GM12878 (cell line): ENCODE measurements around the gene HMCN1. TPM values are rescaled to one million over a fixed set of nuclear protein-coding genes. Genes with fewer than 3 reads are reported as not detected.

Experiments used
- ATAC-seq: fragments of 200-7000 bp; cut with Tn5 transposase; 3 replicates; pipeline ENCODE4 v1.9.1; 2020; ENCODE audit warnings: mild to moderate bottlenecking, moderate library complexity
- BruUV-seq: library from RNA; stranded (reverse); fragments of 400-500 nt; replicated peaks from 2 replicates; lab custom pipeline; 2021; lab: Mats Ljungman, UMichigan
- CTCF ChIA-PET: fragments of 300-600 bp; sonication (Branson Sonifier 250); formaldehyde crosslinking; extraction: SDS; loops from one replicate; lab custom pipeline; 2021; ENCODE audit warnings: inconsistent platforms; lab: Yijun Ruan, JAX
- POLR2A ChIA-PET: fragments of 350-600 bp; formaldehyde crosslinking; extraction: SDS; loops from one replicate; lab custom pipeline; 2021; ENCODE audit warnings: inconsistent platforms; lab: Charles Lee
- RAD21 ChIA-PET: fragments of 300-600 bp; sonication (Branson Sonifier 250); formaldehyde crosslinking; loops from one replicate; lab custom pipeline; 2023; ENCODE audit warnings: antibody characterized with exemption; ENCODE audit not compliant: unreplicated experiment; lab: Charles Lee
- SMC1A ChIA-PET: fragments of 300-600 bp; sonication (Branson Sonifier 250); formaldehyde crosslinking; loops from one replicate; lab custom pipeline; 2023; ENCODE audit not compliant: unreplicated experiment, uncharacterized antibody; lab: Charles Lee
- DNase-seq: peaks from one replicate; pipeline ENCODE4 v3.0.0-alpha.2; 2011; ENCODE audit warnings: low read depth, low spot score
- FAIRE-seq: peaks from 3 replicates; lab custom pipeline; 2011; peaks lifted over from hg19 to GRCh38; lab: Jason Lieb, UNC
- H2AFZ ChIP-seq: 2 replicates; pipeline ENCODE4 v1.6.0; 2011; ENCODE audit warnings: low read depth, low read length, control low read depth; ENCODE audit not compliant: control insufficient read depth
- H3K27ac ChIP-seq: 2 replicates; pipeline ENCODE4 v1.5.1; 2011; ENCODE audit warnings: control low read depth; ENCODE audit not compliant: control insufficient read depth, insufficient read depth
- H3K27me3 ChIP-seq, 2 experiments: replicated peaks in 1 of 2; 2 replicates each; pipeline versions ENCODE4 v1.6.0 to v1.6.1; 2011; ENCODE audit warnings: low read length in 1 of 2; ENCODE audit not compliant: control insufficient read depth in 2 of 2, insufficient read depth in 2 of 2
- H3K36me3 ChIP-seq, 2 experiments: 2 replicates each; pipeline ENCODE4 v1.5.1; 2011; ENCODE audit warnings: low read length in 1 of 2; ENCODE audit not compliant: control insufficient read depth in 2 of 2, insufficient read depth in 2 of 2
- H3K4me1 ChIP-seq: 2 replicates; pipeline ENCODE4 v1.6.1; 2011; ENCODE audit warnings: mild to moderate bottlenecking, low read length, moderate library complexity, mixed read lengths; ENCODE audit not compliant: control insufficient read depth, insufficient read depth
- H3K4me2 ChIP-seq: 2 replicates; pipeline ENCODE4 v1.6.0; 2011; ENCODE audit warnings: control low read depth; ENCODE audit not compliant: control insufficient read depth, insufficient read depth
- H3K4me3 ChIP-seq: fragments of 200-600 bp; sonication (generic); 2 replicates; pipeline ENCODE4 v1.5.1; 2016
- H3K79me2 ChIP-seq: 2 replicates; pipeline ENCODE4 v1.6.0; 2011; ENCODE audit warnings: low read length; ENCODE audit not compliant: control insufficient read depth, insufficient read depth
- H3K9ac ChIP-seq: 2 replicates; pipeline ENCODE4 v1.8.0; 2011; ENCODE audit warnings: low read length, control low read depth, mixed read lengths; ENCODE audit not compliant: control insufficient read depth, insufficient read depth
- H3K9me3 ChIP-seq: replicated peaks from 3 replicates; pipeline ENCODE4 v1.5.1; 2011; ENCODE audit warnings: mild to moderate bottlenecking, low read length; ENCODE audit not compliant: control insufficient read depth, insufficient read depth
- H4K20me1 ChIP-seq: 2 replicates; pipeline ENCODE4 v1.6.0; 2011; ENCODE audit not compliant: control insufficient read depth, insufficient read depth
- BCL3 ChIP-seq: IDR thresholded peaks from 2 replicates; pipeline ENCODE4 v1.6.1; 2011; ENCODE audit warnings: borderline replicate concordance, low read depth, mild to moderate bottlenecking, moderate library complexity, low read length; ENCODE audit not compliant: insufficient read depth, poor library complexity, severe bottlenecking
- CHD1 ChIP-seq: IDR thresholded peaks from 2 replicates; pipeline ENCODE4 v1.6.1; 2012; ENCODE audit warnings: low read depth, low read length, improper control_type of control experiment
- FOS ChIP-seq: IDR thresholded peaks from 3 replicates; pipeline ENCODE4 v1.6.1; 2011; ENCODE audit warnings: borderline replicate concordance; ENCODE audit not compliant: insufficient read length; ENCODE audit errors: extremely low read depth
- FOXK2 ChIP-seq: fragments of 450-650 bp; IDR thresholded peaks from 2 replicates; pipeline ENCODE4 v1.6.1; 2017; ENCODE audit warnings: mild to moderate bottlenecking, moderate library complexity
- GATAD2B ChIP-seq: fragments of 450-650 bp; conservative IDR thresholded peaks from 2 replicates; pipeline ENCODE4 v1.6.1; 2017; ENCODE audit warnings: low read depth, mild to moderate bottlenecking, moderate library complexity
- HDAC6 ChIP-seq: fragments of 200-600 bp; sonication (generic); IDR thresholded peaks from one replicate; pipeline ENCODE4 v1.8.0; 2017; ENCODE audit warnings: antibody characterized with exemption; ENCODE audit not compliant: unreplicated experiment
- JUND ChIP-seq: IDR thresholded peaks from 2 replicates; pipeline ENCODE4 v1.6.1; 2012; ENCODE audit warnings: low read depth, mild to moderate bottlenecking, low read length, improper control_type of control experiment, moderate library complexity
- SMC3 ChIP-seq: IDR thresholded peaks from 2 replicates; pipeline ENCODE4 v1.6.1; 2011; ENCODE audit warnings: low read length, improper control_type of control experiment, borderline replicate concordance
- SUPT20H ChIP-seq: IDR thresholded peaks from 2 replicates; pipeline ENCODE4 v1.6.1; 2011; ENCODE audit warnings: low read depth, mild to moderate bottlenecking, low read length, moderate library complexity, borderline replicate concordance; ENCODE audit not compliant: control insufficient read depth
- ZNF622 ChIP-seq: fragments of 450-650 bp; IDR thresholded peaks from 2 replicates; pipeline ENCODE4 v1.6.1; 2017; ENCODE audit warnings: mild to moderate bottlenecking, inconsistent platforms
- ZSCAN29 ChIP-seq: fragments of 450-650 bp; IDR thresholded peaks from 2 replicates; pipeline ENCODE4 v1.6.1; 2017; ENCODE audit warnings: mild to moderate bottlenecking, moderate library complexity
- WGBS: methylation state at CpG from one replicate; pipeline ENCODE4 v1.1.6; 2016; ENCODE audit warnings: low lambda C conversion rate; ENCODE audit not compliant: insufficient replicate concordance, insufficient coverage; ENCODE audit errors: missing lambda C conversion rate; 5-methylcytosine and 5-hydroxymethylcytosine counted together
- in situ Hi-C: fragments of 300-500 bp; cut with MboI; formaldehyde crosslinking; loops from 9 replicates; pipeline ENCODE4 v1.14.3; 2018; ENCODE audit warnings: mixed read lengths
- intact Hi-C: fragments of 100-400 bp; cut with micrococcal nuclease; formaldehyde crosslinking; loops from one replicate; pipeline ENCODE4 v1.14.2; 2022; ENCODE audit not compliant: unreplicated experiment
- polyA plus RNA-seq, 11 experiments: library from polyadenylated mRNA; depleted of rRNA in 4 of 11; unstranded in 6 of 11; stranded (reverse) in 5 of 11; fragments of >200 nt; fragmentation: Nextera tagmentation in 4 of 11; fragmentation: Illumina TruSeq in 1 of 11; extraction: Ambion mirVana in 4 of 11; extraction: Trizol in 1 of 11; gene quantifications; 1 replicate in 1 of 11; 2 replicates in 10 of 11; pipeline versions ENCODE4 v1.2.1 to v1.2.3, GENCODE V29; 2011 to 2016; ENCODE audit warnings: inconsistent platforms in 2 of 11, missing spikeins in 2 of 11, low read depth in 1 of 11
- total RNA-seq, 4 experiments: library from RNA; depleted of rRNA in 3 of 4; stranded (reverse); fragments of >200 nt in 3 of 4; fragmentation: Illumina TruSeq in 1 of 4; extraction: Trizol in 1 of 4; gene quantifications; 2 replicates each; pipeline versions ENCODE4 v1.2.1 to v1.2.3, GENCODE V29; 2013 to 2021

HMCN1 gene
- total and polyA plus RNA-seq, 10 of the 15 experiments (the other 5 are each of a cell fraction or from before 2014, with no cell fraction given) = under 0.01 to 0.07 TPM; not detected in 8

- H3K4me3 ChIP-seq = no peak overlapping the region
- no peaks in the 10 kb centered on the region for H3K27me3 ChIP-seq
- in situ Hi-C loops = no loop called here
- H2AFZ ChIP-seq = no peak overlapping the region
- no peaks in the 10 kb centered on the region for H3K4me1 ChIP-seq
- no peaks in the 10 kb centered on the region for H3K9me3 ChIP-seq
- ChIA-PET SMC1A (no interaction called here), POLR2A (no interaction called here), RAD21 (no interaction called here), CTCF (no interaction called here)
- H3K79me2 ChIP-seq = no peaks in the 10 kb centered on the region
- BruUV-seq = no TSS peak
- intact Hi-C loops = no loop called here
- no peaks in the 10 kb centered on the region for H3K36me3 ChIP-seq
- WGBS = 44% methylated on average over 4 of the region's 4 CpGs
- no peak for ATAC-seq
- H3K4me2 ChIP-seq = no peak overlapping the region
- FAIRE-seq = no peak
- no peak for TF ChIP-seq JUND
- TF ChIP-seq ZSCAN29 = no peak
- no peak for TF ChIP-seq SUPT20H
- TF ChIP-seq ZNF622 = no peak
- no peak for TF ChIP-seq GATAD2B
- no peak for TF ChIP-seq CHD1
- no peak for TF ChIP-seq HDAC6
- no peak overlapping the region for H3K9ac ChIP-seq
- no peak overlapping the region for H3K27ac ChIP-seq
- no peak for DNase-seq
- no peaks in the 10 kb centered on the region for H4K20me1 ChIP-seq
These were observed 112.7 kb downstream of the HMCN1 start for GRCh38 chr1:185846672-185847444.

- intact Hi-C loops = no loop called here
- Histone ChIP-seq H3K27me3 (no peaks in the 10 kb centered on the region), H2AFZ (no peak overlapping the region), H3K4me3 (no peak overlapping the region), H3K9me3 (no peaks in the 10 kb centered on the region), H3K4me1 (no peaks in the 10 kb centered on the region), H4K20me1 (no peaks in the 10 kb centered on the region), H3K27ac (no peak overlapping the region), H3K9ac (no peak overlapping the region), H3K4me2 (no peak overlapping the region), H3K79me2 (no peaks in the 10 kb centered on the region), H3K36me3 (no peaks in the 10 kb centered on the region)
- FAIRE-seq = no peak
- 0% methylated on average over 1 of the region's 1 CpG for WGBS
- BruUV-seq = no TSS peak
- no peak for TF ChIP-seq FOS
- TF ChIP-seq BCL3 = no peak
- no peak for TF ChIP-seq FOXK2
- no peak for TF ChIP-seq SMC3
- no peak for TF ChIP-seq JUND
- no peak for ATAC-seq
- ChIA-PET POLR2A (no interaction called here), RAD21 (no interaction called here), SMC1A (no interaction called here), CTCF (no interaction called here)
- no peak for DNase-seq
- in situ Hi-C loops = no loop called here
These were observed 114.8 kb downstream of the HMCN1 start for GRCh38 chr1:185849014-185849413.
